Memory B cell (primary cell): ENCODE data around the gene MAGEB17.

Source experiments
- ATAC-seq: fragments of 150-1000 bp; cut with Tn5 transposase; 2 replicates; pipeline ENCODE4 v1.10.0; 2021; ENCODE audit warnings: low read depth, mild to moderate bottlenecking, moderate library complexity
- DNase-seq, 2 donors: peaks; one replicate each; pipeline ENCODE4 v3.0.0; 2022; ENCODE audit warnings: low spot score in 2 of 2
- H3K27ac Mint-ChIP-seq: one replicate; pipeline ENCODE4 v1.8.0; 2022; ENCODE audit warnings: mild to moderate bottlenecking, moderate library complexity, mixed read lengths
- H3K27me3 Mint-ChIP-seq: one replicate; pipeline ENCODE4 v1.8.0; 2022; ENCODE audit warnings: mixed read lengths
- H3K36me3 Mint-ChIP-seq: one replicate; pipeline ENCODE4 v1.8.0; 2022; ENCODE audit warnings: mild to moderate bottlenecking, mixed read lengths
- H3K4me1 Mint-ChIP-seq: one replicate; pipeline ENCODE4 v1.8.0; 2022; ENCODE audit warnings: mixed read lengths
- H3K4me3 Mint-ChIP-seq: one replicate; pipeline ENCODE4 v1.8.0; 2022; ENCODE audit warnings: mild to moderate bottlenecking, moderate library complexity, mixed read lengths
- H3K9me3 Mint-ChIP-seq: one replicate; pipeline ENCODE4 v1.8.0; 2022; ENCODE audit warnings: mixed read lengths

The MAGEB17 gene

DNA sequence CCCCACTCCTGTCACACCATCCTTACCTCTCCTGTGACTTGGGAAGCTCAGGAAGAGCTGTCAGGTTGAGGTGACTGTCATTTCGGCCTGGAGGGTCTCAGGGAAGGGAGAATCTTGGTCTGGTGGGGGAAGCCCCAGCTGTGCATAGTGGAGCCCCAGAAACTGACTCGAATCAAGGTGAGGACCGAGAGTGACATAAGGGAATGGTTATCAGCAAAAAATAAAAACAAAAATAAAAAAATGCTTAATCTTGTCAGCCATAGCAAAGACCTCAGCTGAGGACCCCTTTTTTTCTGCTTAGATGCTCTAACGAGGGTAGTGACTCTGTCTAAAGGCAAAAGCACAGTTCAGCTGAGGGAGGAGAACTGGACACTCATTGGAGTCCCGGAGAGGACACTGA lies at the start of gene MAGEB17:
Gene MAGEB17 (plus strand): TSS at position 301 of the 400 bp plus-strand sequence. CDS start 2,902 bp downstream, outside the sequence.
- Mint-ChIP-seq H3K4me1 (peaks cover 4% of the 10 kb centered on the region), H3K36me3 (peaks cover 2% of the 10 kb centered on the region), H3K9me3 (no peaks in the 10 kb centered on the region), H3K4me3 (no peak within 1 kb of the TSS), H3K27ac (no peak within 1 kb of the TSS), H3K27me3 (peaks cover 10% of the 10 kb centered on the region)
- DNase-seq (no peak), ATAC-seq (no peak)

DNA sequence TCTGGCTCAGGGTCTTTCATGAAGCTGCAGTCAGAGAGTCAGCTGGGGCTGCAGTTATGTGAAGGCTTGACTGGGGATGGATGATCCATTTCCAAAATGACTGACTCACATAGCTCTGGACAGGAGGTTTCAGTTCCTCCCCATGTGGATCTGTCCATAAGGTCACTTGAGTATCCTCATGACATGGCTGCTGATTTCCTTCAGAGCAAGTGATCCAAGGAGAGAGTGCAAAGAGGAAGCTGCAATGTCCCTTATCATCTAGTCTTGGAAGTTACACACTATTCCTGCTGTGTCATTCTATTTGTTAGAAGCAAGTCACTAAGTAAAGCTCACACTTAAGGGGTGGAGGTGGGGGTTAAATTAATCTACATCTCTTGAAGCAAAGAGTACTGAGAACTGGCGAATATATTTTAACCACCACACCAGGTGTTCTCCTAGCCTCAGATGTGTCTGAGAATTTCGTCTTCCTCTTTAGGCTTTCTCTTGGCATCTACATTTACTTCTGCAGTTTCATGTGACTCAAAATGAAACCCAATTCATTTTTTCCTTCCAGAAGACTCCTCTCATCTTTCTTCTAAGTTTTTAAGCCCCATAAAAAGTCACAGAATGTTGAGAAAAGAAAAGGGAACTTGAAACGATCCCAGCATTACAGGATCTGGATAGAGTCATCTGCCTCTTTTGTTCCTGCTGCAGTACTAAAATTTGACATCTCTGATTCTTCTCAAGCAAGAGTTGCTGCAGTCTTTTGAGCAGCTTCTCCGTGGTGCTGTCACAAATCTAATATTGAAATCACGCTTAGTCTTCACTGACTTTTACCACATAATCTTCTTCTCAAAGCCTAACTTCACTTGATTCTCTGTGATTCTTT lies 47.7 kb upstream of the MAGEB17 start:
- H3K9me3 Mint-ChIP-seq = no peaks in the 10 kb centered on the region
- peaks cover 22% of the 10 kb centered on the region for H3K4me1 Mint-ChIP-seq
- no peaks in the 10 kb centered on the region for H3K27me3 Mint-ChIP-seq
- peak overlapping the region; percentile 85 for H3K27ac Mint-ChIP-seq
- peak in 1 of 2 donors; percentile 5 for DNase-seq
- H3K4me3 Mint-ChIP-seq = peak overlapping the region; percentile 39
- peak; percentile 78 for ATAC-seq
- H3K36me3 Mint-ChIP-seq = no peaks in the 10 kb centered on the region

DNA sequence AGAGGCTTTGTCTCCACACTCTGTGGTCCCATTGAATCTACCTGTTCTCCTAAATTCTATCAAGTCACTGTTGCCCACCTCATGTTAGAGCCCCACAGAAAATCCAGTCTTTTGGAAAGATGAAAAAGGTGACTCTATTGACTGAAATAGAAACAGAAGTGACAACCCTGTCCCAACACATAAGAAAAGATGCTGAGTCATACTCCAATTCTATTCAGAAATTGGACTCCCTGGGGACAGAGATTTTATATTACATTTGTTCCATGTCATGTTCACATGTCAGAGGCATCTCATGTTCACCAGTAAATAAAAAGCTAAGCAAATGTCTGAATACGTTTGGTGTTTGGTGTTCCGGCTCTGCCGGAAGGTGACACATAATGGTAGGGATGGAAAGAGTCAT lies 46.9 kb upstream of the MAGEB17 start:
- Mint-ChIP-seq H3K4me1 (peaks cover 21% of the 10 kb centered on the region), H3K27ac (peak overlapping the region; percentile 85), H3K27me3 (no peaks in the 10 kb centered on the region), H3K4me3 (peak overlapping the region; percentile 39), H3K36me3 (no peaks in the 10 kb centered on the region), H3K9me3 (no peaks in the 10 kb centered on the region)
- ATAC-seq (no peak), DNase-seq (no peak)

DNA sequence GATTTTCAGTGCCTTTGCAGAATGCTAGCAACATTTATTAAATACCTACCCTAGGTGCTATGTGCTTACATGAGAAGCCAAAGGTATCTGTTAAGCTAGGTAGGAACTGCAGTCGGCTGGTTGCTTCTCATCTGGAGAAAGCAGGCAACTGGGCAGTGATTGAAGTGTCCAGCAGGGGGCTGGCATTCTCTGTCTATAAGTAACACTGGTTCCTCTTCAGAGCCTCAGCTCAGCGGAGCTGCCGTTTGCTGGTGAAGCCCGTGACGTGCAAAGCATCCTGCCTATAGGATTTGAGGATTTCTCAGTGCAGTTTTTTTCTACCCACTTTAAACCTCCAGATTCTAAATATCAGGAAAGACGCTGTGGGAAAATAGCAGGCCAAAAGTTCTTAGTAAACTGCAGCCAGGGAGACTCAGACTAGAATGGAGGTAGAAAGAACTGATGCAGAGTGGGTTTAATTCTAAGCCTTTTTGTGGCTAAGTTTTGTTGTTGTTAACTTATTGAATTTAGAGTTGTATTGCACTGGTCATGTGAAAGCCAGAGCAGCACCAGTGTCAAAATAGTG lies 44.0 kb upstream of the MAGEB17 start, which contains the start of gene GRPR:
Gene GRPR (plus strand): TSS at position 344 of the 565 bp plus-strand sequence. CDS start 389 bp downstream, outside the sequence.
- H3K27ac Mint-ChIP-seq = no peak within 1 kb of the TSS
- H3K4me1 Mint-ChIP-seq = peaks cover 21% of the 10 kb centered on the region
- no peaks in the 10 kb centered on the region for H3K36me3 Mint-ChIP-seq
- no peaks in the 10 kb centered on the region for H3K9me3 Mint-ChIP-seq
- ATAC-seq (peak; percentile 86), DNase-seq (peak; percentile 57 to 58)
- H3K27me3 Mint-ChIP-seq = no peaks in the 10 kb centered on the region
- no peak within 1 kb of the TSS for H3K4me3 Mint-ChIP-seq

DNA sequence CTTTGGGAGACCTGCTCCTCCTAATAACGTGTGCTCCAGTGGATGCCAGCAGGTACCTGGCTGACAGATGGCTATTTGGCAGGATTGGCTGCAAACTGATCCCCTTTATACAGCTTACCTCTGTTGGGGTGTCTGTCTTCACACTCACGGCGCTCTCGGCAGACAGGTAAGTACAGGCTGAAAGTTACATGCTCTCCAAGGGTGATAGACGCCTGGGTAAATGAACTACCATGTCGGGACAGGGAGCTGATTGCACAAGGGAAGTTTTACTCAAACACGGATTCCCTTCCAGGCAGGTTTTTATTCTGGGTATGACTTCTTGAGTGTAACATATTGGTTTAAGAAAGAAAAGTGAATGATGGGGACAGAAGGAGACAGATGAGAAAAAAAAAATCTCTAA lies 43.1 kb upstream of the MAGEB17 start:
- peaks cover 18% of the 10 kb centered on the region for H3K4me1 Mint-ChIP-seq
- no peaks in the 10 kb centered on the region for H3K36me3 Mint-ChIP-seq
- DNase-seq (no peak), ATAC-seq (no peak)
- H3K4me3 Mint-ChIP-seq = no peak overlapping the region
- H3K9me3 Mint-ChIP-seq = no peaks in the 10 kb centered on the region
- H3K27me3 Mint-ChIP-seq = peaks cover 3% of the 10 kb centered on the region
- no peak overlapping the region for H3K27ac Mint-ChIP-seq

GRCh38 chrX:16125520-16126149 lies 41.6 kb upstream of the MAGEB17 start:
- Mint-ChIP-seq H3K4me3 (no peak overlapping the region), H3K27me3 (peaks cover 6% of the 10 kb centered on the region), H3K9me3 (no peaks in the 10 kb centered on the region), H3K36me3 (peaks cover 2% of the 10 kb centered on the region), H3K4me1 (peaks cover 8% of the 10 kb centered on the region), H3K27ac (no peak overlapping the region)
- DNase-seq = no peak
- no peak for ATAC-seq

GRCh38 chrX:16130707-16131106 lies 36.6 kb upstream of the MAGEB17 start:
- DNase-seq (no peak), ATAC-seq (no peak)
- peaks cover 2% of the 10 kb centered on the region for H3K36me3 Mint-ChIP-seq
- no peak overlapping the region for H3K27ac Mint-ChIP-seq
- H3K4me3 Mint-ChIP-seq = no peak overlapping the region
- H3K9me3 Mint-ChIP-seq = no peaks in the 10 kb centered on the region
- peaks cover 3% of the 10 kb centered on the region for H3K4me1 Mint-ChIP-seq
- H3K27me3 Mint-ChIP-seq = peaks cover 6% of the 10 kb centered on the region

- no peaks in the 10 kb centered on the region for H3K9me3 Mint-ChIP-seq
- H3K4me1 Mint-ChIP-seq = peaks cover 10% of the 10 kb centered on the region
- H3K4me3 Mint-ChIP-seq = no peak overlapping the region
- no peaks in the 10 kb centered on the region for H3K36me3 Mint-ChIP-seq
- no peak for DNase-seq
- ATAC-seq = no peak
- no peak overlapping the region for H3K27ac Mint-ChIP-seq
- H3K27me3 Mint-ChIP-seq = peaks cover under 1% of the 10 kb centered on the region
Observed at GRCh38 chrX:16134936-16135335, 32.3 kb upstream of the MAGEB17 start.

GRCh38 chrX:16136080-16136479 lies 31.2 kb upstream of the MAGEB17 start:
- Mint-ChIP-seq H3K4me1 (peaks cover 9% of the 10 kb centered on the region), H3K4me3 (no peak overlapping the region), H3K9me3 (no peaks in the 10 kb centered on the region), H3K36me3 (no peaks in the 10 kb centered on the region), H3K27ac (no peak overlapping the region), H3K27me3 (no peaks in the 10 kb centered on the region)
- DNase-seq = no peak
- no peak for ATAC-seq

DNA sequence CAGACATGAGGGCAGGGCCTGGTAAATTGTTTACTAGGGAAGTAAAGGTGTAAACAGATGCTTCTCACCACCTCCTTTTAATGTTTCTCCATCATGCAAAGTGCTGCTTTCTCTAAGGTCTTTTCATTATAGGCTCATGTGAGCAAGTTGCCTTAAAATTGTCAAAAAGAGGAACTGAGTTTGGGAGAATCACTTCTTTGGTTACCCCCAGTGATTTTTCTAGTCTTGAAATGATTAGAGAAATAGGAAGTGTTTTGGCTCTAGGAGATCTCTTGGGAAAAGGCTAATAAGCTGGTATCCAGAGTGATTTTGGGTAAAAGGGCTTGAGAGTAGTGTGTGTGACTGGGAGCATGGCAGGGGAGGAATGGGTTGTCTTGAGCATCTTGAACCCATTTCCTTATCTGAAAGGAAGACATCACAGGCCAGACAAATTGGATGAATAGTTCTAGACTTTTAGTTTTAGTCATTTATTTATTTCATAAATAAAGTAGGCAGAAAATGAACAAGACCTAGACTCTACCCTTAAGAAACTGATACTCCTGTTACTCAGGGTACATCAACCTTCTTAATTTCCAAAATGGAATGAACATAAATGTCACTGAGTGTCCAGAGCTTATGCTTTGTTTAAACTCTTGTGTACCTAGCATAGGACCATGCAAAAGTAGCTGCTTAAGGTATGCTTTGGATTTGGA lies 29.7 kb upstream of the MAGEB17 start:
- Mint-ChIP-seq H3K4me1 (peaks cover 9% of the 10 kb centered on the region), H3K27me3 (no peaks in the 10 kb centered on the region), H3K27ac (no peak overlapping the region), H3K9me3 (no peaks in the 10 kb centered on the region), H3K4me3 (no peak overlapping the region), H3K36me3 (no peaks in the 10 kb centered on the region)
- peak; percentile 85 for ATAC-seq
- no peak for DNase-seq

GRCh38 chrX:16138108-16138427 lies 29.2 kb upstream of the MAGEB17 start:
- Mint-ChIP-seq H3K36me3 (no peaks in the 10 kb centered on the region), H3K4me3 (no peak overlapping the region), H3K27me3 (no peaks in the 10 kb centered on the region), H3K27ac (no peak overlapping the region), H3K4me1 (peaks cover 9% of the 10 kb centered on the region), H3K9me3 (no peaks in the 10 kb centered on the region)
- ATAC-seq (peak; percentile 63), DNase-seq (no peak)

GRCh38 chrX:16140448-16140847 lies 26.8 kb upstream of the MAGEB17 start:
- H3K27me3 Mint-ChIP-seq = peaks cover 2% of the 10 kb centered on the region
- DNase-seq (no peak), ATAC-seq (no peak)
- no peaks in the 10 kb centered on the region for H3K9me3 Mint-ChIP-seq
- H3K4me1 Mint-ChIP-seq = peaks cover 9% of the 10 kb centered on the region
- H3K36me3 Mint-ChIP-seq = no peaks in the 10 kb centered on the region
- no peak overlapping the region for H3K4me3 Mint-ChIP-seq
- no peak overlapping the region for H3K27ac Mint-ChIP-seq

DNA sequence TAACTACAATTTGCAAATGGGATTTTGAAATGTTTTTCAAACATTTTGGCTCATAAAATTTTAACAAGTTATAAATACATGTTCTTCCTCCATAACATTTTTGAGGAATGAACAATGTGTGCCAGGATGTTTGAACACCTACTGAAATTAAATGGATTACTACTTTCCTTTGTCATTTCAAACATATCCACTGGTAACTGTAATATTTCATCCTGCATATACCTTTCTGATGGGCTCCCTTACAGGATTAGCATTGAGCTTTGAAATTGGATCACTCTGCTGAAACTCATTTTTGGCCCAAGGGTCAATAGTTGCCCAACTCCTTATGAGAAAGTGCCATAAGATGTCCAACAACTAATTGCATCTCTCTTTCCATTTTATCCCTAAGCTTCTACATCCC lies 26.3 kb upstream of the MAGEB17 start:
- H3K27ac Mint-ChIP-seq = no peak overlapping the region
- peaks cover 9% of the 10 kb centered on the region for H3K4me1 Mint-ChIP-seq
- DNase-seq = no peak
- H3K9me3 Mint-ChIP-seq = no peaks in the 10 kb centered on the region
- no peak overlapping the region for H3K4me3 Mint-ChIP-seq
- no peak for ATAC-seq
- peaks cover 2% of the 10 kb centered on the region for H3K27me3 Mint-ChIP-seq
- H3K36me3 Mint-ChIP-seq = no peaks in the 10 kb centered on the region
